Trophoblast cell (in vitro differentiated cells and primary cell): Measurements from ENCODE around the gene MYO18A.
"Not testable (repeated sequence)": the region's sequence is repeated elsewhere in the genome, so short reads cannot be mapped to it uniquely, and the experiment has no call there.

ENCODE experiments used
- DNase-seq, 2 donors: peaks; one replicate each; pipeline ENCODE4 v3.0.0-alpha.2; 2016
- H2AFZ ChIP-seq: 2 replicates; pipeline ENCODE4 v1.6.1; 2013; ENCODE audit warnings: low read length, moderate library complexity, mild to moderate bottlenecking; ENCODE audit not compliant: insufficient read depth, poor library complexity
- H2AK5ac ChIP-seq: 2 replicates; pipeline ENCODE4 v1.6.1; 2013; ENCODE audit warnings: mild to moderate bottlenecking, low read length
- H2BK120ac ChIP-seq: 2 replicates; pipeline ENCODE4 v1.6.1; 2013; ENCODE audit warnings: low read length, mild to moderate bottlenecking, moderate library complexity; ENCODE audit not compliant: insufficient read depth, poor library complexity
- H2BK12ac ChIP-seq: 2 replicates; pipeline ENCODE4 v1.6.1; 2013; ENCODE audit warnings: mild to moderate bottlenecking, low read length, moderate library complexity
- H2BK5ac ChIP-seq: 2 replicates; pipeline ENCODE4 v1.6.1; 2013; ENCODE audit warnings: low read length, low read depth, moderate library complexity, mild to moderate bottlenecking; ENCODE audit not compliant: poor library complexity
- H3K14ac ChIP-seq: 2 replicates; pipeline ENCODE4 v1.6.1; 2013; ENCODE audit warnings: mild to moderate bottlenecking, low read length
- H3K18ac ChIP-seq: 2 replicates; pipeline ENCODE4 v1.6.1; 2013; ENCODE audit warnings: mild to moderate bottlenecking, low read length
- H3K23ac ChIP-seq: 2 replicates; pipeline ENCODE4 v1.6.1; 2013; ENCODE audit warnings: low read length
- H3K27ac ChIP-seq: 2 replicates; pipeline ENCODE4 v1.5.1; 2013; ENCODE audit warnings: low read depth, mild to moderate bottlenecking, inconsistent platforms, low read length, moderate library complexity
- H3K27me3 ChIP-seq: 2 replicates; pipeline ENCODE4 v1.6.1; 2013; ENCODE audit warnings: inconsistent platforms, mild to moderate bottlenecking, low read length, moderate library complexity; ENCODE audit not compliant: insufficient read depth
- H3K36me3 ChIP-seq, 2 experiments: 1 replicate in 1 of 2; 2 replicates in 1 of 2; pipeline ENCODE4 v1.6.1; 2013; ENCODE audit warnings: low read length in 2 of 2, mild to moderate bottlenecking in 2 of 2, moderate library complexity in 1 of 2; ENCODE audit not compliant: insufficient read depth in 2 of 2, control insufficient read depth in 1 of 2
- H3K4ac ChIP-seq: 2 replicates; pipeline ENCODE4 v1.6.1; 2013; ENCODE audit warnings: low read depth, mild to moderate bottlenecking, low read length, moderate library complexity
- H3K4me1 ChIP-seq, 2 experiments: 1 replicate in 1 of 2; 2 replicates in 1 of 2; pipeline ENCODE4 v1.6.1; 2013; ENCODE audit warnings: low read length in 2 of 2, mild to moderate bottlenecking in 2 of 2, moderate library complexity in 1 of 2; ENCODE audit not compliant: insufficient read depth in 2 of 2, control insufficient read depth in 1 of 2
- H3K4me2 ChIP-seq: 2 replicates; pipeline ENCODE4 v1.6.1; 2013; ENCODE audit warnings: inconsistent platforms, mild to moderate bottlenecking, low read length, moderate library complexity
- H3K4me3 ChIP-seq: 2 replicates; pipeline ENCODE4 v1.5.1; 2013; ENCODE audit warnings: mild to moderate bottlenecking, low read depth, low read length, inconsistent platforms
- H3K79me1 ChIP-seq: one replicate; pipeline ENCODE4 v1.6.1; 2013; ENCODE audit warnings: low read length
- H3K79me2 ChIP-seq: 2 replicates; pipeline ENCODE4 v1.6.1; 2013; ENCODE audit warnings: low read length, mild to moderate bottlenecking; ENCODE audit not compliant: control insufficient read depth, insufficient read depth, poor library complexity
- H3K9ac ChIP-seq: 2 replicates; pipeline ENCODE4 v1.6.1; 2013; ENCODE audit warnings: mild to moderate bottlenecking, low read length
- H3K9me3 ChIP-seq: 2 replicates; pipeline ENCODE4 v1.6.1; 2013; ENCODE audit warnings: low read depth, mild to moderate bottlenecking, control low read depth, inconsistent platforms, low read length; ENCODE audit not compliant: insufficient read depth
- H4K12ac ChIP-seq: 2 replicates; pipeline ENCODE4 v1.6.1; 2013; ENCODE audit warnings: low read depth, mild to moderate bottlenecking, low read length, moderate library complexity
- H4K8ac ChIP-seq: 2 replicates; pipeline ENCODE4 v1.6.1; 2013; ENCODE audit warnings: low read depth, mild to moderate bottlenecking, low read length, moderate library complexity
- H4K91ac ChIP-seq: one replicate; pipeline ENCODE4 v1.6.1; 2013; ENCODE audit warnings: low read depth, mild to moderate bottlenecking, low read length, moderate library complexity
- whole genome bisulfite sequencing: extraction: QIAGEN DNeasy Blood & Tissue Kit; methylation state at CpG from one replicate; pipeline ENCODE4 v1.1.7; 2013; ENCODE audit warnings: missing lambda C conversion rate; ENCODE audit not compliant: insufficient read length, insufficient coverage; ENCODE audit errors: extremely low coverage; 5-methylcytosine and 5-hydroxymethylcytosine counted together

The MYO18A gene

DNA sequence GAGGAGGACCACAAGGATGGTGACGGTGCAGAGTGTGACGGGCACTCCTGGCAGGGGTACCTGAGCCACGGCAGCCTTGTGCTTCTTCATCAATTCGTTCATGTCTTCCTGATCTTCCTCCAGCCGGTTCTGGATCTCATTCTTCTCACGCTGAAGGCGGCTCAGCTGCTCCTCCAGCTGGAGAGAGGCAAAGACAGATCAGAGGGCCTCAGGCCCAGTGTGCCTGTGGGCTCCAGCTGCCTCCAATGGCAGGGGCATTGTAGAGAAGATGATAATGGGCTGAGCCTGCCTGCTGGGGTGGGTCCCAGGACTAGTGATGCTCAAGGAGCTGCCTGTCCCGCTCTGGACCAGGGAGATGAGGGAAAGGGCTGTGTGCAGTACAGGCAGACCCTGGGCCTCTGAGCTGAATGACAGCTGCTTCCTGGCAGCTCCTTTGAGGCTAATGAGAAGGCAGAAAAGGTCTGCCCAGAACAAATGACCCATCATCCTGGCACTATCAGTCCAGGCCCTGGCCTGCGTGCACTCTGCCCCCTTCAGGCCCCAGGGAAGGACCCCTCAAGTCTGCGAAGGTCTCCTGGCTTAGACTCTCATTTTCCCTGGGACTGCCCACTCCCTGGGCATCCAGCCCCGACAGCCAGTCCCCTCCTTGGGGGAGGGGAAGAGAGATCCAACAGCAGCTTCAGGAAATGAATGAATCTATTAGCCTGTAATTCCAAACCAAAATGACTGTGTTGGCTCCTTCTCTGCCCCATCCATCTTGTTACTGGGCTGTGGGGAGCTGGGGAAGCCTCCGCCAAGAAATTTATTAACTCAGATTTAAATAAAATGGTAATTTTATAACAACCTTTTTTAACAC, 89.2 kb downstream of the MYO18A start:
- H3K79me1 ChIP-seq = no peaks in the 10 kb centered on the region
- H3K14ac ChIP-seq = no peak overlapping the region
- H3K9me3 ChIP-seq = no peaks in the 10 kb centered on the region
- no peaks in the 10 kb centered on the region for H3K79me2 ChIP-seq
- no peak overlapping the region for H4K91ac ChIP-seq
- no peak overlapping the region for H3K4me2 ChIP-seq
- no peak for DNase-seq
- no peak overlapping the region for H2BK5ac ChIP-seq
- peaks cover 71 to 73% of the 10 kb centered on the region in 2 experiments for H3K36me3 ChIP-seq
- H3K4me3 ChIP-seq = no peak overlapping the region
- H2BK120ac ChIP-seq = no peak overlapping the region
- no peak overlapping the region for H3K27ac ChIP-seq
- no peak overlapping the region for H3K18ac ChIP-seq
- no peak overlapping the region for H3K4ac ChIP-seq
- H2BK12ac ChIP-seq = no peak overlapping the region
- no peak overlapping the region for H3K9ac ChIP-seq
- no peaks in the 10 kb centered on the region for H3K27me3 ChIP-seq
- H4K12ac ChIP-seq = no peak overlapping the region
- no peak overlapping the region for H3K23ac ChIP-seq
- no peak overlapping the region for H4K8ac ChIP-seq
- no peaks in the 10 kb centered on the region for H3K4me1 ChIP-seq
- H2AFZ ChIP-seq = no peak overlapping the region
- no peak overlapping the region for H2AK5ac ChIP-seq
- WGBS = no CpG with 5 or more reads among the region's 12 CpGs

DNA sequence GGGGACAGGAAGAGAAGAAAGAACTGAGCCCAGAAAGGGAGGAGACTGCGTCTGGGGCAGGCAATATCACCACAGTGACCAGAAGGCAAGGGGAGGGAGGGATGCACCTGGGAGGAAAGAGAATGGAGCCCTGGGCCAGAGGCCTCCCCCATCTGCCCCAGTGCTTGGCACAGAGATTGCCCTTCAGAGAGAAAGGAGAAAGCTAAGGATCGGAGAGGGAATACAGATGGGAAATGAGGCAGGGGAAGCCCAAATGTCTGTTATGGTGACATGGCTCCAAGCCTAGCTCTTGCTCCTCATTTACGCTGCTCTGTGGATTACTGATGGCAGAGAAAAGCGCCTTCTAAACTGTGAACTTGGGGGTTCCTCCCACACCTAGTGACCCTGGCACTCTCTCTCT, 90.1 kb downstream of the MYO18A start:
- H2AFZ ChIP-seq = no peak overlapping the region
- no CpG with 5 or more reads among the region's 4 CpGs for WGBS
- H3K9me3 ChIP-seq = no peaks in the 10 kb centered on the region
- H3K27me3 ChIP-seq = no peaks in the 10 kb centered on the region
- H2BK120ac ChIP-seq = no peak overlapping the region
- H3K36me3 ChIP-seq = peaks cover 74 to 77% of the 10 kb centered on the region in 2 experiments
- H3K4me3 ChIP-seq = no peak overlapping the region
- no peak overlapping the region for H4K8ac ChIP-seq
- H2BK12ac ChIP-seq = no peak overlapping the region
- no peak overlapping the region for H3K14ac ChIP-seq
- H2BK5ac ChIP-seq = no peak overlapping the region
- H3K4ac ChIP-seq = no peak overlapping the region
- no peaks in the 10 kb centered on the region for H3K79me1 ChIP-seq
- no peak overlapping the region for H2AK5ac ChIP-seq
- DNase-seq = no peak
- no peak overlapping the region for H4K12ac ChIP-seq
- H3K4me1 ChIP-seq = no peaks in the 10 kb centered on the region
- no peak overlapping the region for H3K18ac ChIP-seq
- H3K9ac ChIP-seq = no peak overlapping the region
- no peak overlapping the region for H3K27ac ChIP-seq
- no peaks in the 10 kb centered on the region for H3K79me2 ChIP-seq
- no peak overlapping the region for H3K23ac ChIP-seq
- no peak overlapping the region for H3K4me2 ChIP-seq
- H4K91ac ChIP-seq = no peak overlapping the region

DNA sequence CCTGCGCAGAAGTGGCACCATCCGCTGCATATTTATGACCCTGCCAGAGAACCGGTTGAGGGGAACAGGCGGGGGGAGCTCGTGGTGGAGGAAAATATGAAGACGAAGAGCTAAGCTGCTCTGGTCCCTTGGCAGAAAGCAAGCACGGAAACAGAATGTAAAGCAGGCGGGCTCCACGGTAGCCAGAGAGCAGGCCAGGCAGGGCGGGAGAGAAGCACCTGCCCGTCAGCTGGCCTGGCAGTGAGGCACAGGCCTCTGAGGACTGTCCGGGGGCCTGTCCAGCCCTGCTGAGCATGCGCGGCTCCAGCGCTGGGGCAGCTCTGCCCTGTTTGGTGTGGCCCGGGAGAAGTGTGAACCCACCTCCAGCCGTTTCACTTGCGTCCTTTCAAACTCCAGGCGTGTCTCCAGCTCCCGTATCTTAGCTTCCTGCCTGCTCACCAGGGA, 90.6 kb downstream of the MYO18A start:
- H3K4me3 ChIP-seq = no peak overlapping the region
- H3K27ac ChIP-seq = no peak overlapping the region
- no peak overlapping the region for H3K4me2 ChIP-seq
- H3K4ac ChIP-seq = no peak overlapping the region
- DNase-seq = no peak
- no peak overlapping the region for H2AK5ac ChIP-seq
- H4K8ac ChIP-seq = no peak overlapping the region
- H2BK120ac ChIP-seq = no peak overlapping the region
- H2BK12ac ChIP-seq = no peak overlapping the region
- no peak overlapping the region for H3K18ac ChIP-seq
- H3K14ac ChIP-seq = no peak overlapping the region
- no peaks in the 10 kb centered on the region for H3K79me2 ChIP-seq
- WGBS = no CpG with 5 or more reads among the region's 20 CpGs
- H3K9me3 ChIP-seq = no peaks in the 10 kb centered on the region
- no peak overlapping the region for H2BK5ac ChIP-seq
- no peaks in the 10 kb centered on the region for H3K79me1 ChIP-seq
- H3K4me1 ChIP-seq = no peaks in the 10 kb centered on the region
- no peaks in the 10 kb centered on the region for H3K27me3 ChIP-seq
- H3K36me3 ChIP-seq = peaks cover 74 to 77% of the 10 kb centered on the region in 2 experiments
- H3K23ac ChIP-seq = no peak overlapping the region
- H2AFZ ChIP-seq = no peak overlapping the region
- H4K12ac ChIP-seq = no peak overlapping the region
- H4K91ac ChIP-seq = no peak overlapping the region
- no peak overlapping the region for H3K9ac ChIP-seq

DNA sequence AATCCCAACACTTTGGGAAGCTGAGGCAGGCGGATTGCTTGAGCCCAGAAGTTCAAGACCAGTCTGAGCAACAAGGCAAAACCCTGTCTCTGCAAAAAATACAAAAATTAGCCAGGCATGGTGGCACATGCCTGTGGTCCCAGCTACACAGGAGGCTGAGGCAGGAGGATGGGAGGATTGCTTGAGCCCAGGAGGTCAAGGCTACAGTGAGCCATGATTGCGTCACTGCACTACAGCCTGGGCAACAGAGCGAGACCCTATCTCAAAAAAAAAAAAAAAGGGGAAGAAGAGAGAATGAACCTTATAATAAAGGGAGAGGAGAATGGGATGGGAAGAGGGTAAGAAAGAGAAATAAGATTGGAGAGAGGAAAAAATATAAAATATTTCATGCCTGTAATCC, 91.4 kb downstream of the MYO18A start:
- not testable (repeated sequence) for H4K12ac ChIP-seq, H3K79me1 ChIP-seq, DNase-seq, H3K23ac ChIP-seq, H4K8ac ChIP-seq, H2BK120ac ChIP-seq, H2BK5ac ChIP-seq, H2AK5ac ChIP-seq, H3K14ac ChIP-seq, H3K9ac ChIP-seq, H3K9me3 ChIP-seq, H3K27me3 ChIP-seq, H4K91ac ChIP-seq, H3K79me2 ChIP-seq, H3K4me1 ChIP-seq, H3K18ac ChIP-seq, H2BK12ac ChIP-seq, H3K4ac ChIP-seq, H2AFZ ChIP-seq, H3K4me3 ChIP-seq, H3K27ac ChIP-seq, H3K4me2 ChIP-seq
- no CpG with 5 or more reads among the region's 3 CpGs for WGBS
- peaks cover 69 to 71% of the 10 kb centered on the region in 2 experiments for H3K36me3 ChIP-seq
